ENCODE results near the gene LCOR.

- TF ChIP-seq USF1 (CRISPR knock-in tag; IDR thresholded peaks at IDR 0.05) (no peak), CTCF (IDR thresholded peaks at IDR 0.05) (no peak), FOXP4 (CRISPR knock-in tag; IDR thresholded peaks at IDR 0.05) (no peak), MAX (CRISPR knock-in tag; IDR thresholded peaks at IDR 0.05) (no peak)
Measured at GRCh38 chr10:96858706-96859050, 26.6 kb downstream of the LCOR start.
